ENCODE measurements around the gene YTHDC2.
"Not testable (repeated sequence)": the region's sequence is repeated elsewhere in the genome, so short reads cannot be mapped to it uniquely, and the experiment has no call there.

The YTHDC2 gene

DNA sequence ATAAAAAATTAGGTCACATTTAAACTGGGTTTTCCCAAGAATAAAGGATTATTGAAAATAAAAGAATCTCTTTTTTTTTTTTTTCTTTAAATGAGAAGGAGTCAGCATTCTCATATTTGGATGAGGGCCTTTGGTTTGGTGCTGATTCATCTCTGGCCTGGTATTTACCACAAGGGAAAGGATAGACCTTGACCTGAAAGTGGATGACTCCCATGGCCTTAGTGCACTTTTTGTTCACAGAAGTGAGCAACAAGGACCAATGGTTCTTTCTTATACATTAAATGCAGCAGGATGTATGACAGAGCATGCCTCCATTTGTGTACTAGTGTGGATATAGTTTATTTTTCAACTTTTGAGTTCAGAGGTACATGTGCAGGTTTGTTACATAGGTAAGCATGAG lies 6.9 kb downstream of the YTHDC2 start:
- peak; percentile 67 for DNase-seq (ENCODE audit: low read depth)

DNA sequence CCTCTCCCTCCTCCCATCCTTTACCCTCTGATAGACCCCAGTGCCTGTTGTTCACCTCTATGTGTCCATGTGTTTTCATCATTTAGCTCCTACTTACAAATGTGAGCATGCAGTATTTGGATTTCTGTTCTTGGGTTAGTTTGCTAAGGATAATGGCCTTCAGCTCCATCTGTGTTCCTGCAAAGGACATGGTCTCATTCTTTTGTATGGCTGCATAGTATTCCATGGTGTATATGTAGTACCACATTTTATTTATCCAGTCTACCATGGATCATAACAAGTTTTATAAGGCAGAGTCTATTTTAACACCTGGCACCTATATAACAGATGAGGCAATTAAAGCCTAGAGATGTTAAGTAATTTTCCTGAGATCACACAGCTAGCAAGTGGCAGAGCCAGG lies 7.4 kb downstream of the YTHDC2 start:
- DNase-seq (ENCODE audit: low read depth), result no peak

GRCh38 chr5:113523168-113523567 lies 9.7 kb downstream of the YTHDC2 start:
- no peak for DNase-seq (ENCODE audit: low read depth)

- peak; percentile 25 for DNase-seq (ENCODE audit: low read depth)
Observed at GRCh38 chr5:113524927-113525326, 11.4 kb downstream of the YTHDC2 start.

DNA sequence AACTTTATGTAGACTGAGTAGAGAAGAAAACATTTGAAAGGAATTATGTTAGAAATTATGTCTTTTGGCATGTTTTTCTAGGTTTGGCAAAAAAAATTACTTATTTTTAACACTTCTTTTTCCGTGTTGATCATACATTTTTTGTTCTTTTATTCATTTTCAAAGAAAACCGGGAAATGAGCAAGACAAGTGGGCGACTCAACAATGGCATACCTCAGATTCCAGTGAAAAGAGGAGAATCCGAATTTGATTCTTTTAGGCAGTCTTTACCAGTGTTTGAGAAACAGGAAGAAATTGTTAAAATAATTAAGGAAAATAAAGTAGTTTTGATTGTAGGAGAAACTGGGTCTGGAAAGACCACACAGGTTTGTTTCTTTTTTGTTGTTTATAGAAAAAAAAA lies 12.9 kb downstream of the YTHDC2 start:
- peak; percentile 31 for DNase-seq (ENCODE audit: low read depth)

- DNase-seq (ENCODE audit: low read depth), result peak; percentile 65
Observed at GRCh38 chr5:113527746-113528145, 14.3 kb downstream of the YTHDC2 start.

GRCh38 chr5:113531481-113532159 lies 18.1 kb downstream of the YTHDC2 start:
- no peak for DNase-seq (ENCODE audit: low read depth)

DNA sequence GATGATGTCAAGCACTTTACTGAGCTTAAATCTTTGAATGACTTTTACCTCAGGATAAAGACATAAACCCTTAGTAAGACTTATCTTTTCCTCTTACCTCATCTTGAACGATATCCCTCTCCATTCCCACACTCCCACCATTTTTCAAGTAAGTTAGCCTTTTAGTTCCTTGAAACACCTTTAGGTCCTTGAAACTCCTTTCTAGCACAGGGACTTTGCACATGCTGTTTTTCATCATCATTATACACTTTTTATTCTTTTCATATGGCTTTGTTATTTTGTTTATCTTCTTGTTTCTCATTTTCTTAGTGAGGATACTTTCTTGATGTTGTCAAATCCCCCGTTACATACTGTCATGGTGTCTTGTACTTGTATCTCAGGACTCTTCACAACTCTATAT lies 24.8 kb downstream of the YTHDC2 start:
- DNase-seq (ENCODE audit: low read depth), result no peak

- peak; percentile 80 for DNase-seq (ENCODE audit: low read depth)
Observed at GRCh38 chr5:113546703-113547183, 33.2 kb downstream of the YTHDC2 start.

GRCh38 chr5:113548396-113548795 lies 34.9 kb downstream of the YTHDC2 start:
- DNase-seq (ENCODE audit: low read depth), result no peak

DNA sequence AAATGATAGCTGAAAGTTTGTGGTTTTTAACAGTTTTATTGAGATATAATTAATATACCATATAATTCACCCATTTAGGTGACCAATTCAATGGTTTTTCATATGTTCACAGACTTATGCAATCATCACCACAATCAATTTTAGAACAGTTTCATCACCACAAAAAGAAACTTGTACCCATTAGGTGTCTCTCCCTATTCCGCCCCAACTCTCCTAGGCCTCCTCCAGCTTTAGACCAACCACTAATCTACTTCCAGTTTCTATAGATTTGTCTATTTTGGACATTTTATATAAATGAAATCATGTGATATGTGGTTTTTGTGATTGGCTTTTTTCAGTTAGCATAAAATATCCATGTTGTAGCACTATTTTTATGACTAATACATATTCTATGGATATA lies 38.6 kb downstream of the YTHDC2 start:
- no peak for DNase-seq (ENCODE audit: low read depth)

DNA sequence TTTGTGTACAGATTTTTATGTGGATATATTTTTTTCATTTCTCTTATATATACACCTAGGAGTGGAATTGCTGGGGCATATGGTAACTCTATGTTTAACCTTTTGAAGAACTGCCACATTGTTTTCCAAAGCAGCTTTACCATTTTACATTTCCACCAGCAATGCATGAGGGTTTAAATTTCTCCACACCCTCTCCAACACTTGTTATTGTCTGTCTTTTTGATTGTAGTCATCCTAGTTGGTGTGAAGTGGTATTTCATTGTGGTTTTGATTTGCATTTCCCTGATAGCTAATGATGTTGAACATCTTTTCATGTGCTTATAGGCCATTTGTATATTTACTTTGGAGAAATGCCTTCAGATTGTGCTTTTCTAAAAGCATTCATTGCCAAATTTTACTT lies 39.1 kb downstream of the YTHDC2 start:
- DNase-seq (ENCODE audit: low read depth), result no peak

DNA sequence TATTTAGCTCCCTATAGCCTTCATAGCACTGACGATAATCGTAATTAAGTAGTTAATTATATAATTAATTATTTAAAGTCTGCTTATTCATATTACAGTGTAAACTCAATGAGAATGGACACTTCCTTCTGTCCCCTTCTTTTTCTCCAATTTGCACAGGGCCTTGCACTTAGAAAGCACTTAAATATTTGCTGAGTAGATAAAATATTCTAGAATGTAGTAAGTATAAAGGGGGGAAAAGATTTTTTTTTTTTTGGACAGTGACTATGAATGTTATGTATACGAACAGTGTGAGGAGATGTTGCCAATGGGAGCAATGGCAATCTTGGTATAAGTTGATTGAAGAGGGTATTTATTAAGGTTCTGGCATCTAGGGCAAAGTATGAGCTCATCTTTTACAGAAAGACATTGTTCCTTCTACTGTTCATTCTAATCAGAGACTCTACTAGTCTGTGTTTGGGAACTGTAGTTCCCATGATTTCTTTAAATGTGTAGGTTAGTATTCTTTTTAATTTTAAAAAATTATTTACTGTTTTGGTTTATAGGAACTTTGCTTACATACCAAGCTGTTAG lies 49.4 kb downstream of the YTHDC2 start:
- no peak for DNase-seq (ENCODE audit: low read depth)

DNA sequence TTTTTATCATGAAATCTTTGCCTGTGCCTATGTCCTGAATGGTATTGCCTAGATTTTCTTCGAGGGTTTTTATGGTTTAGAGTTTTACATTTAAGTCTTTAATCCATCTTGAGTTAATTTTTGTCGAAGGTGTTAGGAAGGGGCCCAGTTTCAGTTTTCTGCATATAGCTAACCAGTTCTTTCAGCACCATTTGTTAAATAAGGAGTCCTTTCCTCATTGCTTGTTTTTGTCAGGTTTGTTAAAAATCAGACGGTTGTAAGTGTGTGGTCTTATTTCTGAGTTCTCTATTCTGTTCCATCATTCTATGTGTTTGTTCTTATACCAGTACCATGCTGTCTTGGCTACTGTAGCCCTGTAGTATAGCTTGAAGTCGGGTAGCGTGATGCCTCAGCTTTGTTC lies 55.9 kb downstream of the YTHDC2 start:
- DNase-seq (ENCODE audit: low read depth), result no peak

GRCh38 chr5:113572716-113573115 lies 59.2 kb downstream of the YTHDC2 start:
- DNase-seq (ENCODE audit: low read depth), result no peak

DNA sequence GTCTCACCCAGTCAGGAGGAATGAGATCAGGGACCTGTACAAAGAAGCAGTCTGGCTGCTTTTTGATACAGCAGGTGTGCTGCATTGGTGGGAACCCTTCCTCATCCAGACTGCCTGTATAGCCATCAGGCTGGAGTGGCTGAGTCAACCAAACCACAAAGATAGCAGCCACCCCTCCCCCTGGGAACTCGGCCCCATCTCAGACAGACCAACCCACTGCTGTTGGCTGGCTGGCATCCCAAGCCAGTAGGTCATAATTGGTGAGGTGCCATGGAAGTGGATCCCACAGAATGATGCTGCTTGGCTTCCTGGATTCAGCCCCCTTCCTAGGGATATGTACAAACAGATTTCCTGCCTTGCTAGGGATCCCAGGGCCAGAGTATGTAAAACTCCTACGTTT lies 60.9 kb downstream of the YTHDC2 start:
- peak; percentile 95 for DNase-seq (ENCODE audit: low read depth)

DNA sequence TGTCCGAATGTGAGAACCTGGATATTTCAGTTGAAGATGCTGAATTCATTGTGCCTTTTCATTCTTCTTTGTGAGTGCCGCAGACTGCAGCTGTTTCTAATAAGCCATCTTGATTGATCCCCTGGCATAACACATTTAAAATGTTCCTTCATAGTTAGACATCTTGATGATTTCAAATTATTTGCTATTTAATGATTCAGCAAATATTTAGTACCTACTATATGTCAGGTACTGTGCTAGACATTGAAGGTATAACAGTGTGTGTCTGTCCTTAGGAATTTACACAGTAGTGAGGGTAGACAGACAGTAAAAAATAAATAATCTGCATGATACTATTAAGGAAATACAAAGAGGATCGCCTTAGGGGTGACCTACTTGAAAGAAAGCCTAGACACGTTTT lies 61.6 kb downstream of the YTHDC2 start:
- no peak for DNase-seq (ENCODE audit: low read depth)

DNA sequence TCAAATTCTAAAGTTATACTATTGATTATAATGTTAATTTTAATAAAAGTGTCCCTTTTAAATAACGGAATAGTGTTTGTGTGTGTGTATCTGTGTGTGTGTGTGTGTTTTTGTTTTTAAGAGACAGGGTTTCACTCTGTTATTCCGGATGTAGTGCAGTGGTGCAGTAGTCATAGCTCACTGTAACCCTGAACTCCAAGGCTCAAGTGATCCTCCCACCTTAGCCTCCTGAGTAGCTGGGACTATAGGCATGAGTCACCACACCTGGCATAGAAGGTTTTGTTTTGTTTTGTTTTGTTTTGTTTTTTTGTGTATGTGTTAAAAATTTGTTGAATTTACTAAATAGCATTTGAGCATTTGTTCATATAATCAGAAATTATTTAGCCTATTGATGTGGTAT lies 64.6 kb downstream of the YTHDC2 start:
- no peak for DNase-seq (ENCODE audit: low read depth)

DNA sequence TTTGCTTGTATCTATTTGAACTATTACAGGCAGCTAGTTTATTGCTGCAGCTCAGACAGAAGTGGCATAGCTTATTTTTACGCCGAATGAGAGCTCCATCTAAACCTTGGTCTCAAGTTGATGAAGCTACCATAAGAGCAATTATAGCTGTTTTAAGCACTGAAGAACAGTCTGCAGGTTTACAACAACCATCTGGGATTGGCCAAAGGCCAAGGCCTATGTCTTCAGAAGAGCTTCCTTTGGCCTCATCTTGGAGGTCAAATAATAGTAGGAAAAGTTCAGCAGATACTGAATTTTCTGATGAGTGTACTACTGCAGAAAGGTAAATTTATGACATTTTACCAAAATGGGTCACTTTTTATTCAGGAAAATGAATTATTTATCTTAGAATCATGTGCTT lies 67.9 kb downstream of the YTHDC2 start:
- peak; percentile 7 for DNase-seq (ENCODE audit: low read depth)

GRCh38 chr5:113598150-113598549 lies 84.7 kb downstream of the YTHDC2 start:
- DNase-seq (ENCODE audit: low read depth), result no peak

- no peak for DNase-seq (ENCODE audit: low read depth)
Observed at GRCh38 chr5:113598926-113599325, 85.4 kb downstream of the YTHDC2 start.

GRCh38 chr5:113600255-113600905 lies 86.9 kb downstream of the YTHDC2 start:
- no peak for DNase-seq (ENCODE audit: low read depth)

DNA sequence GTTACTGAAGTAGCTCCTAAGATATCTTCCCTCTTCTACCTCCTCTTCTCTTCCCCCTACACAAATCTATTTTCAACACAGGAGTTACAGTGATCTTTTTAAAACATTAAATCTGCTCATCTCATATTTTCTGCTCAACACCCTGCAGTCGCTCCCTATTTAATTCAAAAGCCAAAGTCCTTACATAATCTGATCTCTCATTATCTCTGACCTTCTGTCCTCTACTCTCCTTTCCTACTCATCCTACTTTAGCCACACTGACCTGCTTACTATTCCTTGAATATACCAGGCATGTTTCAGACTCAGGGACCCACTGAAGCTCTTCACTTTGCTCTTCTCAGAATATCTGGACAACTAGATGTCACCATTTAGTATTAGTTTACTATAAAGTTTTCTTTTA lies 87.9 kb downstream of the YTHDC2 start:
- DNase-seq (ENCODE audit: low read depth), result no peak

GRCh38 chr5:113603246-113603645 lies 89.8 kb downstream of the YTHDC2 start:
- not testable (repeated sequence) for DNase-seq (ENCODE audit: low read depth)
